A549 (cell line): ENCODE data around the gene EVI2A. TPM values are rescaled to one million over a fixed set of nuclear protein-coding genes. Genes with fewer than 3 reads are reported as not detected.
A peak's percentile ranks its signal among the peaks of the same experiment; 100 is the strongest.

Experiments
- ATAC-seq, 2 experiments: fragments of 200-7000 bp in 1 of 2; fragments of >200 bp in 1 of 2; cut with Nextera tagmentation in 1 of 2; cut with Tn5 transposase in 1 of 2; 3 replicates each; pipeline versions ENCODE4 v1.8.0 to v1.9.1; 2018 to 2020; ENCODE audit warnings: mild to moderate bottlenecking in 1 of 2, moderate library complexity in 1 of 2
- CTCF ChIA-PET: fragments of 300-600 bp; sonication (Branson Sonifier 250); formaldehyde crosslinking; extraction: SDS; loops from one replicate; lab custom pipeline; 2021; ENCODE audit warnings: antibody characterized with exemption, inconsistent platforms; lab: Yijun Ruan, JAX
- POLR2A ChIA-PET: fragments of 350-600 bp; formaldehyde crosslinking; extraction: SDS; loops from one replicate; lab custom pipeline; 2021; ENCODE audit warnings: antibody characterized with exemption, inconsistent platforms; lab: Yijun Ruan, JAX
- DNase-seq, 2 experiments: peaks; one replicate each; pipeline versions ENCODE4 v3.0.0 to v3.0.0-alpha.2; 2011 to 2016; ENCODE audit warnings: low read depth in 1 of 2, low spot score in 1 of 2
- FAIRE-seq: peaks from 2 replicates; lab custom pipeline; 2011; peaks lifted over from hg19 to GRCh38; lab: Jason Lieb, UNC
- H3K27ac ChIP-seq, 2 experiments: fragments of >200 bp; sonication (Bioruptor Twin); formaldehyde crosslinking; 3 replicates each; pipeline ENCODE4 v1.5.1; 2016 to 2017
- H3K4me1 ChIP-seq: fragments of >200 bp; sonication (Bioruptor Twin); formaldehyde crosslinking; 3 replicates; pipeline ENCODE4 v1.6.1; 2016
- H3K4me2 ChIP-seq: fragments of >200 bp; sonication (Bioruptor Twin); formaldehyde crosslinking; 3 replicates; pipeline ENCODE4 v1.6.1; 2016
- H3K4me3 ChIP-seq: fragments of >200 bp; sonication (Bioruptor Twin); formaldehyde crosslinking; 3 replicates; pipeline ENCODE4 v1.5.1; 2016
- H3K9me3 ChIP-seq: fragments of >200 bp; sonication (Bioruptor Twin); formaldehyde crosslinking; 3 replicates; pipeline ENCODE4 v1.6.1; 2016
- CBX2 ChIP-seq: fragments of 200-600 bp; sonication (generic); IDR thresholded peaks from 2 replicates; pipeline ENCODE4 v1.6.1; 2016; ENCODE audit warnings: low read depth, mild to moderate bottlenecking, borderline replicate concordance
- CBX8 ChIP-seq: fragments of 200-600 bp; sonication (generic); IDR thresholded peaks from 2 replicates; pipeline ENCODE4 v1.6.1; 2016
- CEBPB ChIP-seq, 2 experiments: fragments of >200 bp in 1 of 2; sonication (Bioruptor Twin) in 1 of 2; formaldehyde crosslinking in 1 of 2; IDR thresholded peaks; 2 replicates each; pipeline ENCODE4 v1.6.1; 2012 to 2016
- FOSB ChIP-seq: fragments of 250-450 bp; sonication (Bioruptor Pico); IDR thresholded peaks from 2 replicates; pipeline ENCODE4 v1.5.0; 2020; ENCODE audit warnings: mild to moderate bottlenecking, moderate library complexity
- HDAC2 ChIP-seq: fragments of 200-600 bp; sonication (generic); IDR thresholded peaks from 2 replicates; pipeline ENCODE4 v1.6.1; 2016
- JUNB ChIP-seq: fragments of >200 bp; sonication (Bioruptor Twin); formaldehyde crosslinking; IDR thresholded peaks from 2 replicates; pipeline ENCODE4 v1.6.1; 2016
- KDM5A ChIP-seq: fragments of 200-600 bp; sonication (generic); IDR thresholded peaks from 2 replicates; pipeline ENCODE4 v1.6.1; 2016; ENCODE audit warnings: antibody characterized with exemption, mild to moderate bottlenecking
- NR3C1 ChIP-seq: fragments of >200 bp; sonication (Bioruptor Twin); formaldehyde crosslinking; IDR thresholded peaks from 3 replicates; pipeline ENCODE4 v1.6.1; 2017
- RCOR1 ChIP-seq: fragments of 150-350 bp; IDR thresholded peaks from 2 replicates; pipeline ENCODE4 v1.6.1; 2014; ENCODE audit warnings: antibody characterized with exemption, low read length, low read depth
- RNF2 ChIP-seq: fragments of 200-600 bp; sonication (generic); IDR thresholded peaks from 2 replicates; pipeline ENCODE4 v1.6.1; 2016; ENCODE audit warnings: low read depth, mild to moderate bottlenecking, antibody characterized with exemption, moderate library complexity, borderline replicate concordance
- SREBF2 ChIP-seq: fragments of 450-650 bp; IDR thresholded peaks from 2 replicates; pipeline ENCODE4 v1.6.1; 2014; ENCODE audit warnings: mild to moderate bottlenecking, moderate library complexity
- WGBS: methylation state at CpG from one replicate; pipeline ENCODE4 v1.1.6; 2017; ENCODE audit errors: missing lambda C conversion rate; 5-methylcytosine and 5-hydroxymethylcytosine counted together
- polyA plus RNA-seq, 4 experiments: library from polyadenylated mRNA; depleted of rRNA in 3 of 4; stranded (reverse); fragments of >200 nt; fragmentation: RNase III in 1 of 4; extraction: RNeasy Plus Mini Kit Qiagen cat#74134 plus additional on column Dnase treatment in 1 of 4; gene quantifications; 2 replicates in 3 of 4; 3 replicates in 1 of 4; pipeline ENCODE4 v1.2.3, GENCODE V29; 2011 to 2017
- TF ChIP-seq, protein P1 (sequence below): fragments of 150-350 bp; IDR thresholded peaks from 2 replicates; pipeline ENCODE4 v1.6.1; 2014; ENCODE audit warnings: low read depth, mild to moderate bottlenecking, low read length
- TF ChIP-seq, protein P2 (sequence below): fragments of 250-450 bp; sonication (Bioruptor Pico); IDR thresholded peaks from 2 replicates; pipeline ENCODE4 v1.5.0; 2021; ENCODE audit warnings: mild to moderate bottlenecking, moderate library complexity, borderline replicate concordance
- TF ChIP-seq, protein P3 (sequence below): fragments of >200 bp; sonication (Bioruptor Twin); formaldehyde crosslinking; IDR thresholded peaks from 2 replicates; pipeline ENCODE4 v1.6.1; 2016
- TF ChIP-seq, protein P4 (sequence below): fragments of 250-450 bp; sonication (Bioruptor Pico); IDR thresholded peaks from 2 replicates; pipeline ENCODE4 v1.5.0; 2020; ENCODE audit warnings: low read depth, mild to moderate bottlenecking, moderate library complexity
- TF ChIP-seq, protein P5 (sequence below): fragments of >200 bp; sonication (Bioruptor Twin); formaldehyde crosslinking; IDR thresholded peaks from 3 replicates; pipeline ENCODE4 v1.6.1; 2016

Gene EVI2A
- polyA plus RNA-seq, 2 of the 4 experiments (the other 2 are of a cell fraction), result not detected

DNA sequence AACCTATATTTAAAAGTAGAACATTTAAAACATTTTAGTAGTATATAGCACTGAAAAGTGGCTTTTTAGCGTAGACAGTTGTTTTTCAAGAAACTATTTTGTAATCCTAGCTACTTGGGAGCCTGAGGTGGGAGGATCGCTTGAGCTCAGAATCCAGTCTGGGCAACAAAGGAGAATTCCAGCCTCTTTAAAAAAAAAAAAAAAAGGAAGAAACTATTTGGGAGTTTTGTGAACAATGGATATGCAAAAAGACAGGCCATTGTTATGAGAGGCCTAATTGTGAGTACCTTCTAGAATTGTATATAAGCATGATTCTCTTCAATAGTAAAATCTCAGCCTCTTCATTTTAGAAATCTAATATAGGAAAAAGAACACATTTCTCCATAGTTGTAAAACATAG is 42.0 kb downstream of the EVI2A start:
- no peaks in the 10 kb centered on the region for H3K9me3 ChIP-seq
- H3K4me2 ChIP-seq, result no peak overlapping the region
- ATAC-seq (no peak), FAIRE-seq (no peak), DNase-seq (no peak)
- no peak overlapping the region for H3K27ac ChIP-seq
- H3K4me3 ChIP-seq, result no peak overlapping the region
- TF ChIP-seq SREBF2 (no peak), RNF2 (no peak), KDM5A (no peak), FOSB (no peak), NR3C1 (no peak), CBX2 (no peak), HDAC2 (no peak), CBX8 (no peak), JUNB (no peak)
- TF ChIP-seq, protein P1, sequence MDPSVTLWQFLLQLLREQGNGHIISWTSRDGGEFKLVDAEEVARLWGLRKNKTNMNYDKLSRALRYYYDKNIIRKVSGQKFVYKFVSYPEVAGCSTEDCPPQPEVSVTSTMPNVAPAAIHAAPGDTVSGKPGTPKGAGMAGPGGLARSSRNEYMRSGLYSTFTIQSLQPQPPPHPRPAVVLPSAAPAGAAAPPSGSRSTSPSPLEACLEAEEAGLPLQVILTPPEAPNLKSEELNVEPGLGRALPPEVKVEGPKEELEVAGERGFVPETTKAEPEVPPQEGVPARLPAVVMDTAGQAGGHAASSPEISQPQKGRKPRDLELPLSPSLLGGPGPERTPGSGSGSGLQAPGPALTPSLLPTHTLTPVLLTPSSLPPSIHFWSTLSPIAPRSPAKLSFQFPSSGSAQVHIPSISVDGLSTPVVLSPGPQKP, result no peak
- TF ChIP-seq, protein P2, sequence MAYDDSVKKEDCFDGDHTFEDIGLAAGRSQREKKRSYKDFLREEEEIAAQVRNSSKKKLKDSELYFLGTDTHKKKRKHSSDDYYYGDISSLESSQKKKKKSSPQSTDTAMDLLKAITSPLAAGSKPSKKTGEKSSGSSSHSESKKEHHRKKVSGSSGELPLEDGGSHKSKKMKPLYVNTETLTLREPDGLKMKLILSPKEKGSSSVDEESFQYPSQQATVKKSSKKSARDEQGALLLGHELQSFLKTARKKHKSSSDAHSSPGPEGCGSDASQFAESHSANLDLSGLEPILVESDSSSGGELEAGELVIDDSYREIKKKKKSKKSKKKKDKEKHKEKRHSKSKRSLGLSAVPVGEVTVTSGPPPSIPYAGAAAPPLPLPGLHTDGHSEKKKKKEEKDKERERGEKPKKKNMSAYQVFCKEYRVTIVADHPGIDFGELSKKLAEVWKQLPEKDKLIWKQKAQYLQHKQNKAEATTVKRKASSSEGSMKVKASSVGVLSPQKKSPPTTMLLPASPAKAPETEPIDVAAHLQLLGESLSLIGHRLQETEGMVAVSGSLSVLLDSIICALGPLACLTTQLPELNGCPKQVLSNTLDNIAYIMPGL, result no peak
- WGBS, result 96% methylated on average over 2 of the region's 2 CpGs
- ChIA-PET POLR2A (interaction anchor here (0.6 kb wide), 1 partner anchor 91 kb away, joined by 3 read pairs; no protein-coding TSS in a partner anchor), CTCF (no interaction called here)
- H3K4me1 ChIP-seq, result peaks cover 8% of the 10 kb centered on the region

DNA sequence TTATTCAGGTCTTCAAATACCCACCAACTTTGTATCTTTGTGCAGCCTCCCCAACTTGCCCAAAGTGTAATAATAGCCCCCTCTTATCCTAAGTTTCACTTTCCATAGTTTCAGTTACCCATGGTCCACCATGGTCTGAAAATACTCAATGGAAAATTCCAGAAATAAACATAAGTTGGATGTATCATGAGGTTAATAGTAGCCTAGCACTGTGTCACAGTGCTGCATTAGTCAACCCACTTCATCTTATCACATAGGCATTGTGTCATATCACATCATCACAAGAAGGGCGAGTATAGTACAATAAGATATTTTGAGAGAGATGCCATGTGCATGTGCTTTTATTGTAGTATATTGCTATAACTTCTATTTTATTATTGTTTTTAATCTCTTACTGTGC is 46.3 kb downstream of the EVI2A start:
- CTCF ChIA-PET, result no interaction called here

DNA sequence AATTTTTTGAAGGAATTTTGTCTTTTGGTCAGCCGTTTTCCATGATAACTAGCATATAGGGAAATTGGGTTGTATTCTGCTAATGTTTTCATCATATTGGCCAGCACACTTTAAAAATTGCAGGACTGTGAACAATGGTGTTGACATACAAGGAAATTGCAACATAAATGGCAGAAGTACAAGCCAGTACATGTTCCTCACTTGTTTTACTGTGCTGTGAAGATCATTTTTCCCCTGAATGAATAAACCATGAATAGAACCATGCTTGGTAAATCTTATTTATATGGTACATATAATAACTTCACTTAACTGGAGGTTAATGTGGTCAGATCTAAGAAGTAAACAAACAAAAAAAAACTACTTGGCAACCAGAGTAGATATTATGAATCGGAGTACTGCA is 47.2 kb downstream of the EVI2A start:
- Histone ChIP-seq H3K4me1 (peaks cover 30% of the 10 kb centered on the region), H3K9me3 (no peaks in the 10 kb centered on the region), H3K4me3 (no peak overlapping the region), H3K27ac (peak overlapping the region; percentile 44 to 51), H3K4me2 (peak overlapping the region; percentile 11)
- 78% methylated on average over 2 of the region's 2 CpGs for WGBS
- ATAC-seq (no peak), DNase-seq (peak in 1 of 2 experiments; percentile 27), FAIRE-seq (peak; percentile 43)
- TF ChIP-seq, protein P3, sequence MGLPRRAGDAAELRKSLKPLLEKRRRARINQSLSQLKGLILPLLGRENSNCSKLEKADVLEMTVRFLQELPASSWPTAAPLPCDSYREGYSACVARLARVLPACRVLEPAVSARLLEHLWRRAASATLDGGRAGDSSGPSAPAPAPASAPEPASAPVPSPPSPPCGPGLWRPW, result peak; percentile 60; the same call in 1 of the 2 replicates
- TF ChIP-seq RCOR1 (no peak), CEBPB (IDR thresholded peaks at IDR 0.05) (peak; percentile 72 to 84)
- POLR2A ChIA-PET, result no interaction called here
- CTCF ChIA-PET, result no interaction called here

More for the DNA sequence above, 46.3 kb downstream of the EVI2A start:
- no peak for ATAC-seq
- no peak for DNase-seq
- Histone ChIP-seq H3K27ac (peak overlapping the region; percentile 44 to 58; a peak in 4 of 6 replicates), H3K4me2 (no peak overlapping the region; the same call in 2 of the 3 replicates), H3K4me1 (peaks cover 21% of the 10 kb centered on the region), H3K4me3 (no peak overlapping the region), H3K9me3 (no peaks in the 10 kb centered on the region)
- POLR2A ChIA-PET, result no interaction called here
- peak; percentile 61 for FAIRE-seq
- TF ChIP-seq RCOR1, result no peak
- TF ChIP-seq, protein P4, sequence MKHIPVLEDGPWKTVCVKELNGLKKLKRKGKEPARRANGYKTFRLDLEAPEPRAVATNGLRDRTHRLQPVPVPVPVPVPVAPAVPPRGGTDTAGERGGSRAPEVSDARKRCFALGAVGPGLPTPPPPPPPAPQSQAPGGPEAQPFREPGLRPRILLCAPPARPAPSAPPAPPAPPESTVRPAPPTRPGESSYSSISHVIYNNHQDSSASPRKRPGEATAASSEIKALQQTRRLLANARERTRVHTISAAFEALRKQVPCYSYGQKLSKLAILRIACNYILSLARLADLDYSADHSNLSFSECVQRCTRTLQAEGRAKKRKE (CRISPR knock-in tag), result no peak
- TF ChIP-seq, protein P5, sequence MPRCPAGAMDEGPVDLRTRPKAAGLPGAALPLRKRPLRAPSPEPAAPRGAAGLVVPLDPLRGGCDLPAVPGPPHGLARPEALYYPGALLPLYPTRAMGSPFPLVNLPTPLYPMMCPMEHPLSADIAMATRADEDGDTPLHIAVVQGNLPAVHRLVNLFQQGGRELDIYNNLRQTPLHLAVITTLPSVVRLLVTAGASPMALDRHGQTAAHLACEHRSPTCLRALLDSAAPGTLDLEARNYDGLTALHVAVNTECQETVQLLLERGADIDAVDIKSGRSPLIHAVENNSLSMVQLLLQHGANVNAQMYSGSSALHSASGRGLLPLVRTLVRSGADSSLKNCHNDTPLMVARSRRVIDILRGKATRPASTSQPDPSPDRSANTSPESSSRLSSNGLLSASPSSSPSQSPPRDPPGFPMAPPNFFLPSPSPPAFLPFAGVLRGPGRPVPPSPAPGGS, result no peak
- WGBS, result 89% methylated on average over 1 of the region's 1 CpG
